GM12878 (cell line): ENCODE measurements around the gene BRAT1. TPM values are rescaled to one million over a fixed set of nuclear protein-coding genes. Genes with fewer than 3 reads are reported as not detected.

Experiments
- ATAC-seq: fragments of 200-7000 bp; cut with Tn5 transposase; 3 replicates; pipeline ENCODE4 v1.9.1; 2020; ENCODE audit warnings: mild to moderate bottlenecking, moderate library complexity
- BruUV-seq: library from RNA; stranded (reverse); fragments of 400-500 nt; replicated peaks from 2 replicates; lab custom pipeline; 2021; lab: Mats Ljungman, UMichigan
- CTCF ChIA-PET: fragments of 300-600 bp; sonication (Branson Sonifier 250); formaldehyde crosslinking; extraction: SDS; loops from one replicate; lab custom pipeline; 2021; ENCODE audit warnings: inconsistent platforms; lab: Yijun Ruan, JAX
- POLR2A ChIA-PET: fragments of 350-600 bp; formaldehyde crosslinking; extraction: SDS; loops from one replicate; lab custom pipeline; 2021; ENCODE audit warnings: inconsistent platforms; lab: Charles Lee
- RAD21 ChIA-PET: fragments of 300-600 bp; sonication (Branson Sonifier 250); formaldehyde crosslinking; loops from one replicate; lab custom pipeline; 2023; ENCODE audit warnings: antibody characterized with exemption; ENCODE audit not compliant: unreplicated experiment; lab: Charles Lee
- SMC1A ChIA-PET: fragments of 300-600 bp; sonication (Branson Sonifier 250); formaldehyde crosslinking; loops from one replicate; lab custom pipeline; 2023; ENCODE audit not compliant: unreplicated experiment, uncharacterized antibody; lab: Charles Lee
- DNase-seq: peaks from one replicate; pipeline ENCODE4 v3.0.0-alpha.2; 2011; ENCODE audit warnings: low read depth, low spot score
- FAIRE-seq: peaks from 3 replicates; lab custom pipeline; 2011; peaks lifted over from hg19 to GRCh38; lab: Jason Lieb, UNC
- H2AFZ ChIP-seq: 2 replicates; pipeline ENCODE4 v1.6.0; 2011; ENCODE audit warnings: low read depth, low read length, control low read depth; ENCODE audit not compliant: control insufficient read depth
- H3K27ac ChIP-seq: 2 replicates; pipeline ENCODE4 v1.5.1; 2011; ENCODE audit warnings: control low read depth; ENCODE audit not compliant: control insufficient read depth, insufficient read depth
- H3K27me3 ChIP-seq, 2 experiments: replicated peaks in 1 of 2; 2 replicates each; pipeline versions ENCODE4 v1.6.0 to v1.6.1; 2011; ENCODE audit warnings: low read length in 1 of 2; ENCODE audit not compliant: control insufficient read depth in 2 of 2, insufficient read depth in 2 of 2
- H3K36me3 ChIP-seq, 2 experiments: 2 replicates each; pipeline ENCODE4 v1.5.1; 2011; ENCODE audit warnings: low read length in 1 of 2; ENCODE audit not compliant: control insufficient read depth in 2 of 2, insufficient read depth in 2 of 2
- H3K4me1 ChIP-seq: 2 replicates; pipeline ENCODE4 v1.6.1; 2011; ENCODE audit warnings: mild to moderate bottlenecking, low read length, moderate library complexity, mixed read lengths; ENCODE audit not compliant: control insufficient read depth, insufficient read depth
- H3K4me2 ChIP-seq: 2 replicates; pipeline ENCODE4 v1.6.0; 2011; ENCODE audit warnings: control low read depth; ENCODE audit not compliant: control insufficient read depth, insufficient read depth
- H3K4me3 ChIP-seq: fragments of 200-600 bp; sonication (generic); 2 replicates; pipeline ENCODE4 v1.5.1; 2016
- H3K79me2 ChIP-seq: 2 replicates; pipeline ENCODE4 v1.6.0; 2011; ENCODE audit warnings: low read length; ENCODE audit not compliant: control insufficient read depth, insufficient read depth
- H3K9ac ChIP-seq: 2 replicates; pipeline ENCODE4 v1.8.0; 2011; ENCODE audit warnings: low read length, control low read depth, mixed read lengths; ENCODE audit not compliant: control insufficient read depth, insufficient read depth
- H3K9me3 ChIP-seq: replicated peaks from 3 replicates; pipeline ENCODE4 v1.5.1; 2011; ENCODE audit warnings: mild to moderate bottlenecking, low read length; ENCODE audit not compliant: control insufficient read depth, insufficient read depth
- H4K20me1 ChIP-seq: 2 replicates; pipeline ENCODE4 v1.6.0; 2011; ENCODE audit not compliant: control insufficient read depth, insufficient read depth
- BCL11A ChIP-seq: IDR thresholded peaks from 2 replicates; pipeline ENCODE4 v1.6.1; 2011; ENCODE audit warnings: low read depth, low read length
- BRCA1 ChIP-seq: IDR thresholded peaks from 2 replicates; pipeline ENCODE4 v1.6.1; 2011; ENCODE audit warnings: low read depth, low read length, improper control_type of control experiment
- ELK1 ChIP-seq: IDR thresholded peaks from 2 replicates; pipeline ENCODE4 v1.6.1; 2012; ENCODE audit warnings: low read depth, low read length, improper control_type of control experiment
- FOXM1 ChIP-seq: IDR thresholded peaks from 2 replicates; pipeline ENCODE4 v1.6.1; 2012; ENCODE audit warnings: low read depth, mild to moderate bottlenecking, inconsistent platforms, low read length, moderate library complexity
- IKZF2 ChIP-seq, 2 experiments: fragments of 450-650 bp; IDR thresholded peaks; 2 replicates each; pipeline ENCODE4 v1.6.1; 2017; ENCODE audit warnings: mild to moderate bottlenecking in 2 of 2, moderate library complexity in 2 of 2
- KDM1A ChIP-seq: fragments of 200-600 bp; sonication (generic); IDR thresholded peaks from 2 replicates; pipeline ENCODE4 v1.6.1; 2016; ENCODE audit warnings: borderline replicate concordance
- MLLT1 ChIP-seq: fragments of 450-650 bp; IDR thresholded peaks from 2 replicates; pipeline ENCODE4 v1.6.1; 2016; ENCODE audit warnings: mild to moderate bottlenecking
- NFYB ChIP-seq: IDR thresholded peaks from 2 replicates; pipeline ENCODE4 v1.6.1; 2011; ENCODE audit warnings: low read depth, mild to moderate bottlenecking, low read length, improper control_type of control experiment, moderate library complexity; ENCODE audit not compliant: insufficient read depth
- SMARCA5 ChIP-seq: fragments of 450-650 bp; IDR thresholded peaks from 2 replicates; pipeline ENCODE4 v1.6.1; 2017; ENCODE audit warnings: mild to moderate bottlenecking
- SPI1 ChIP-seq: IDR thresholded peaks from 2 replicates; pipeline ENCODE4 v1.6.1; 2011; ENCODE audit warnings: low read depth, mild to moderate bottlenecking, low read length, moderate library complexity, borderline replicate concordance; ENCODE audit not compliant: insufficient read depth
- SREBF1 ChIP-seq: IDR thresholded peaks from 2 replicates; pipeline ENCODE4 v1.6.1; 2012; ENCODE audit warnings: mild to moderate bottlenecking, low read length
- TARDBP ChIP-seq: IDR thresholded peaks from 2 replicates; pipeline ENCODE4 v1.6.1; 2016; ENCODE audit warnings: borderline replicate concordance
- TCF3 ChIP-seq: IDR thresholded peaks from 2 replicates; pipeline ENCODE4 v1.6.1; 2012; ENCODE audit warnings: low read depth, mild to moderate bottlenecking, low read length, borderline replicate concordance; ENCODE audit not compliant: insufficient read depth
- ZBTB40 ChIP-seq: fragments of 450-650 bp; IDR thresholded peaks from 2 replicates; pipeline ENCODE4 v1.6.1; 2016; ENCODE audit warnings: mild to moderate bottlenecking, moderate library complexity, borderline replicate concordance
- ZNF274 ChIP-seq: IDR thresholded peaks from one replicate; pipeline ENCODE4 v1.8.0; 2011; ENCODE audit not compliant: insufficient read length, insufficient read depth
- ZNF622 ChIP-seq: fragments of 450-650 bp; IDR thresholded peaks from 2 replicates; pipeline ENCODE4 v1.6.1; 2017; ENCODE audit warnings: mild to moderate bottlenecking, inconsistent platforms
- WGBS: methylation state at CpG from one replicate; pipeline ENCODE4 v1.1.6; 2016; ENCODE audit warnings: low lambda C conversion rate; ENCODE audit not compliant: insufficient replicate concordance, insufficient coverage; ENCODE audit errors: missing lambda C conversion rate; 5-methylcytosine and 5-hydroxymethylcytosine counted together
- in situ Hi-C: fragments of 300-500 bp; cut with MboI; formaldehyde crosslinking; loops from 9 replicates; pipeline ENCODE4 v1.14.3; 2018; ENCODE audit warnings: mixed read lengths
- intact Hi-C: fragments of 100-400 bp; cut with micrococcal nuclease; formaldehyde crosslinking; loops from one replicate; pipeline ENCODE4 v1.14.2; 2022; ENCODE audit not compliant: unreplicated experiment
- polyA plus RNA-seq, 11 experiments: library from polyadenylated mRNA; depleted of rRNA in 4 of 11; unstranded in 6 of 11; stranded (reverse) in 5 of 11; fragments of >200 nt; fragmentation: Nextera tagmentation in 4 of 11; fragmentation: Illumina TruSeq in 1 of 11; extraction: Ambion mirVana in 4 of 11; extraction: Trizol in 1 of 11; gene quantifications; 1 replicate in 1 of 11; 2 replicates in 10 of 11; pipeline versions ENCODE4 v1.2.1 to v1.2.3, GENCODE V29; 2011 to 2016; ENCODE audit warnings: inconsistent platforms in 2 of 11, missing spikeins in 2 of 11, low read depth in 1 of 11
- total RNA-seq, 4 experiments: library from RNA; depleted of rRNA in 3 of 4; stranded (reverse); fragments of >200 nt in 3 of 4; fragmentation: Illumina TruSeq in 1 of 4; extraction: Trizol in 1 of 4; gene quantifications; 2 replicates each; pipeline versions ENCODE4 v1.2.1 to v1.2.3, GENCODE V29; 2013 to 2021

Gene BRAT1
- total and polyA plus RNA-seq, 10 of the 15 experiments (the other 5 are each of a cell fraction or from before 2014, with no cell fraction given): 0.13 to 53.3 (median 16.0) TPM

GRCh38 chr7:2516194-2516555, 39.1 kb downstream of the BRAT1 start:
- Histone ChIP-seq H4K20me1 (no peaks in the 10 kb centered on the region), H3K79me2 (no peaks in the 10 kb centered on the region), H3K9ac (no peak overlapping the region), H3K4me3 (no peak overlapping the region), H3K27me3 (peaks cover 0 to 5% of the 10 kb centered on the region in 2 experiments; a peak in 2 of 4 replicates), H3K4me1 (peaks cover 22% of the 10 kb centered on the region), H3K27ac (no peak overlapping the region), H3K9me3 (no peaks in the 10 kb centered on the region), H3K36me3 (no peaks in the 10 kb centered on the region), H2AFZ (no peak overlapping the region)
- in situ Hi-C loops: no loop called here
- FAIRE-seq: no peak
- ChIA-PET RAD21 (no interaction called here), CTCF (no interaction called here), POLR2A (no interaction called here)
- no peak for ATAC-seq
- 55% methylated on average over 8 of the region's 8 CpGs for WGBS
- no TSS peak for BruUV-seq
- intact Hi-C loops: no loop called here
- no peak for TF ChIP-seq SMARCA5
- TF ChIP-seq ZNF622: no peak
- no peak for TF ChIP-seq SPI1
- no peak for TF ChIP-seq IKZF2 (IDR thresholded peaks at IDR 0.05)
- no peak for TF ChIP-seq NFYB
- no peak for TF ChIP-seq BRCA1
- no peak for TF ChIP-seq ZBTB40
- no peak for TF ChIP-seq SREBF1
- no peak for TF ChIP-seq BCL11A
- no peak for TF ChIP-seq KDM1A
- TF ChIP-seq TARDBP: no peak
- TF ChIP-seq FOXM1: no peak
- TF ChIP-seq ELK1: no peak
- TF ChIP-seq ZNF274: no peak
- no peak for TF ChIP-seq TCF3
- no peak for TF ChIP-seq MLLT1
- TF ChIP-seq, all 136 proteins: peak for 0
- no peak overlapping the region for H3K4me2 ChIP-seq
- SMC1A ChIA-PET: interaction anchor here (0.6 kb wide), 1 partner anchor 35 kb away, joined by 3 read pairs; no protein-coding TSS in a partner anchor
- DNase-seq: no peak
